HG03095 (cell line): ENCODE data around the gene THOC6.
A peak's percentile ranks its signal among the peaks of the same experiment; 100 is the strongest.

Experiments
- ATAC-seq: cut with Tn5 transposase; IDR thresholded peaks from one replicate; pipeline ENCODE4 v1.9.1; 2021; ENCODE audit warnings: moderate library complexity; ENCODE audit not compliant: unreplicated experiment

Gene THOC6

DNA sequence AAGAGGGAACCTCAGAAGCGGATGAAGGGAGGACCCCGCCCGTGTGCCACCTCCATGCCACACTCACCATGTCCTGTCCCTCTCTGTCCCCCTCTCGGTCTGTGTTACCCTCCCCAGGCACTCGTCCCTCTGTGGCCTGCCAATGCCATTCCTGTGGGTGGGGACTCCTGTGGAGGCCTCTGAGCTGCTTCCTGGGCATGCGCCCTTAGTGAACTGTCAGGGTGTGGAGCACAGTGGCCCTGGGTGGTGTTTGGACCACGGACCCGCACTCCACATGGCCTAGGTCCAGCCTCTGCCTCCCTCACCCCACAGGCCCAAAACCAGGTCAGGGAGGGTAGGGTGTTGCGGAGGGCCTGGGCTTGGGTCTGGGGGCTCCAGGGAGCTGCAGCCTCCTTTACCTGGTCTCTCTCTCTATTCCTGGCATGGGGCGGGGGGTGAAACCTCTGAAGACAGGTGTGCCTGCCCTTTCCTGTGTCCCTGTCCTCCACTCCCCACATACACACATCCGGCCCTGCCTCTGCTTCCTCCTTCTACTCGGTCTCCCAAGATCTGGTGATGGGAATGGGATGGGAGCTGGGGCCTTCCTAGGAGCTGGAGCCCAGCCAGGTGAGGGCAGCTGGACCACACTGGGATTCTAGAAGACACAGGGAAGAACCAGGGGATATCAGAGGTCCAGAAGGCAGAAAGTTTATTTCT lies 32.1 kb upstream of the THOC6 start:
- no peak for ATAC-seq

DNA sequence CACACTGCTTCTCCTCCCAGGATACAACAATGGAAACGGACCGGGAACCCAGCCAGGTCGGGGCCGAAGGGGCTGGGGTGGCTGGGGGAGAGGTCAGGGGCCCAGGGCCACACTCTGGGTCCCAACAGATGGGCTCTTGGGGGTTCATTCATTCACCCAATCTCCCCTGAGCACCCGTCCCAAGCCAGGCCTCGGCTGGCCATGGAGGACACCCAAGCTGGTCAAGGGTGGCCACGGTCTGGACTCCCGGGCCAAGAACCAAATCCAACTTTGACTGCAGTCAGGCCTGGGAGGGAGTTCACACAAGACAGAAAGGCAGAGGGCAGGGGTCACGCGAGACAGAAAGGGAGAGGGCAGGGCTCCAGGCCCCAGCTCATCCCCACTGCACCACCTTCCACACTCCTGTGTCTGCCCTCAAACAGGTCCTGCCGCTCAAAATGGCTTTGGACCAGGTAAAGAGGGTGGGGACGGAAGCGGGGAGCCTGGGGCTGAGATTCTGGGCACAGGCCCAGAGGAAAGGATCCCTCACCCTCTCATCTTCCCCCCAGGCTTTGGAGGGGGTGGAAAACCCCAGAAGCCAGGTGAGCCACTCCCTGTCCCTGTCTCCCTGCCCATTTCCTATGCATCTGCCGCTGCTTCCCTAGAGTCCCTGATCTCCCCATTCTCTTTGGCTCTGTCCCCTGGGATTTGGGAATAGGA lies 31.3 kb upstream of the THOC6 start:
- ATAC-seq = no peak

DNA sequence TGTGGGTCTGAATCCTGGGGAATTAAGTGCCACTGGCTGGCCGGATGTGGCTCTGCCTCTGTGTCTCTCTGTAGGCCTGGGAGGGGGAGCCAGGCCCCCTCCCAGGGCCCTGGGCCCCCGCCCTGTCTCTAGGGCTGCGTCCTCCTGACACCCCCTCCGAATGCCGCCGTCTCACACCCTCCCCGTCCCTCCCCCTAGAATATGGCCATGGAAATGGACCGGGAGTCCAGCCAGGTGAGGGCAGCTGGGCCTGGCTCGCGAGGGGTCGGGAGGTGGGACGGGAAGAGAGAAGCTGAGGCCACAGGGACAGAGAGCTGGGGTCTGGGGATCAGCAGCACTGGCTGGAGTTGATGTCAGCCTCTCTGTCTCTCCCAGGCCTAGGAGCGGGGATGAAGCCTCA lies 27.5 kb upstream of the THOC6 start:
- no peak for ATAC-seq

DNA sequence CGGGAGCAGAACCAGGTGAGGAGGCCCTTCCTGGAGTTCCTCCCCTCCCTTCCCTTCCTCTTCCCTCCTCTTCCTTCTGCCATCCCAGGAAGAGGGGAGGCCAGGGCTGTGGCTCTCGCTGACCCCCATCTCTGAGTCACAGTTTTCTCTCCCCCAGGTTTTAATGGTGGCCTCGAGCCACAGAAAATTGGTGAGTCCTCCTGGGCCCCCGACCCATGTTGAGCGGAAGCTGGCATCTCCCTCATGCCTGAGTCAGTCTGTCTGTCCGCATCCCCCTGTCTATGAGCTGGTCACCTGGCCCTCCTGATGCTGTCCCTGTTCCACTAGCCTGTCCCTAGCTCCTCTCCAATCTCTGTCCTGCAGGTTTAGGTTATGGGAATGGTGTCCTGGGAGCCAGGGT lies 23.9 kb upstream of the THOC6 start:
- no peak for ATAC-seq

DNA sequence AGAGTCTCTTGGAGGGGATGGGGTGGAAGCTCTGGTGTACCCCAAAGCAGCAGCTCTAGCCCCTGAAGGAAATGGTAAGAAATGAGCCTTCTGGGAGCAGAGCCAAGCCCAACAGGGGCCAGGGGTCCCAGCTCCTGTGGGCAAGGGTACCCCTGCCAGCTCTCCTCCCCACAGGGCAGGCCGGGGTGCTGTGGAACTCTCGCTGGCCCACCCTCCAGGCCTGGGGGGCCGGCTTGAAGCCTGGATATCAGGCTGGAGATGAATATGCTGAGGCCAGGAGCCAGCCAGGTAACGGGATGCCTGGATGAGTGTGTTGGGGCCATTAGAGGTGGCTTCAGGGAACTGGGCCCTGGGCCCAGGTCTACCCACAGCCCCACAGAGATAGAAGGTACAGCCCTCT lies 23.3 kb upstream of the THOC6 start:
- ATAC-seq = no peak

DNA sequence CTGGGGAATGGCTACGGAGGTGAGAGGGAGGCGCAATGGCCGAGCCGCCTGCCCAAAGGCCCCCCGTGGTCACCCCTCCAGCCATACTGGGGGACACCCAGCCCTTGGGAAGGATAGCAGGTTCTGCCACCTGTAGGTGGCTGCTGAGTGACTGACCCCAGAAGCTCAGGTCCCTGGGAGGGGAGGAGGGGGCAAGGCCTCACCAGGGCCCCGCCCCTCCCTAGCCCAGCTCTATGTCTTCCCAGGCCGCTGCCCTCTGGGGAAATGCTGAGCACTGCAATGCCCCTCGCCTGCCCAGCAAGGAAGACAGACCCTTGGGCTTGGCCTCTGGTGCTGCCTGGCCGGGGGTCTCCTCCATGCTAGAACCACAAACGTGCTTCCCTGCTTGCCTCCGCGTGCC lies 22.5 kb upstream of the THOC6 start:
- no peak for ATAC-seq

DNA sequence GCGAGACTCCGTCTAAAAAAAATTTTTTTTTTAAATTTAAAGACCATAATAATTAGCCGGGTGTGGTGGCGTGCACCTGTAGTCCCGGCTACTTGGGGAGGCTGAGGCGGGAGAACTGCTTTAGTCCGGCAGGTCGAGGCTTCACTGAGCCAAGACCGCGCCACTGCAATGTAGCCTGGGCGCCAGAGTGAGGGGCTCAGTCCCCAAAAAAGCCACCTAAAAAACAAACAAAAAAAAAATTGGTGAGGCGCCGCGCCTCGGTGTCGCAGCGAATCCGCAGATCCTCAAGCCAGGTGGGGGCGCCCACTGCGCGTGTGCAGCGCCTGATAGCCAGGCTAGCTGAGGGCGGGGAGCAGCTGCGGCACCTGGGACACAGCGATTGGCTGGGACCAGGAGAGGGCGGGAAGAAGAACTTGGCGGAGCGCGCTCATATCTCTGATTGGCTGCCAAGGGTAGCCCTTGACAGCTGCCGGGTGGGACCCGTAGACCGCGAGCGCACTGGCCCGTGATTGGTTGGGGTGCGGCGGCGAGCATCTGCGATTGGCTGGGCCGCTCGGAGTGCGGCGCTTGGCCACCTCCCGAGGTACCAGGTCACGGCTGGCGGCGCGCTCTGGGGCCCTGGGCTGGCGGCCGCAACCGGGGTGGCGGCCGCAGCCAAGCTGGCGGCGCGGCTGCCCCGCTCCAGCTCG lies 20.1 kb upstream of the THOC6 start:
- ATAC-seq = peak; percentile 92

DNA sequence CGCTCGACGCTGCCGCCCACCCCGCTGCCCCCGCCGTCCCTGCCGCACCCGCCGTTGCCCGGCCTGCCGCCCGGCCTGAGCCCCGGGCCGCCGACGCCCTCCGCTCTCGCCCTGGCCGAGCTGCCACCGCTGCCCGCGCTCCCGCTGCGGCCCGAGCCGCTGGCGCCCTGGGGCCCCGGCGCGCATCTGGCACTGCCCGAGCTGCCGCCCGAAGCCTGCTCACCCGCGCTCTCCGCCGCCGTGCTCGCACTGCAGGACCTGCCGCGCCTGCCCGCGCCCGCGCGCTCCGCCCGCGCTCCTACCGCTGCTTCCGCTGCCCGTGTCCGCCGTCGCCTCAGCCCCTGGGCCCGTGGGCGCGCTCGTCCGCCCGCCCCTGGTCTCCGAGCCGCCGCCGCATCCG lies 19.5 kb upstream of the THOC6 start:
- no peak for ATAC-seq

DNA sequence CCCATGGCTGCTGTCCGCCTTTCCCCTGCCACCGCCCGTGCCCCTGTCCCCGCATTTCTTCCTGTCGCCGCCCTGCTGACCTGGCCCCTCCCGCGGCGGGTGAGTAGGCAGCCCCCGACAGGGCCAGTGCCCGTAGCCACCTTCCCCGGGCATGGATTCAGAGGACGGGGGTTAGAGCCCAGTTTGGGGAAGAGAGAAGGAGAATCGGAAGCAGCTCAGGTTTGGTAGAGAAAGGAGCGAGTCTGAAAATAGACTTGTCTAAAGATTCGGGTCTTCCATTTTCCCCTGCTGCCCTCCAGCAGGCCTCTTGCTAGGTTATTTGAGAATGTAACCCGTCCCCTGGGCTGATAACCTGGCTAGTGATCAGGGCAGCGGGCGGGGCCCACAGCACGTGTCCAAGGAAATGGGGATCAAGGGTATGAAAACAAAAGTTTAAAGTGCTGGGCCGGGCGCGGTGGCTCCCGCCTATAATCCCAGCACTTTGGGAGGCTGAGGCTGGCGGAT lies 19.0 kb upstream of the THOC6 start:
- no peak for ATAC-seq

DNA sequence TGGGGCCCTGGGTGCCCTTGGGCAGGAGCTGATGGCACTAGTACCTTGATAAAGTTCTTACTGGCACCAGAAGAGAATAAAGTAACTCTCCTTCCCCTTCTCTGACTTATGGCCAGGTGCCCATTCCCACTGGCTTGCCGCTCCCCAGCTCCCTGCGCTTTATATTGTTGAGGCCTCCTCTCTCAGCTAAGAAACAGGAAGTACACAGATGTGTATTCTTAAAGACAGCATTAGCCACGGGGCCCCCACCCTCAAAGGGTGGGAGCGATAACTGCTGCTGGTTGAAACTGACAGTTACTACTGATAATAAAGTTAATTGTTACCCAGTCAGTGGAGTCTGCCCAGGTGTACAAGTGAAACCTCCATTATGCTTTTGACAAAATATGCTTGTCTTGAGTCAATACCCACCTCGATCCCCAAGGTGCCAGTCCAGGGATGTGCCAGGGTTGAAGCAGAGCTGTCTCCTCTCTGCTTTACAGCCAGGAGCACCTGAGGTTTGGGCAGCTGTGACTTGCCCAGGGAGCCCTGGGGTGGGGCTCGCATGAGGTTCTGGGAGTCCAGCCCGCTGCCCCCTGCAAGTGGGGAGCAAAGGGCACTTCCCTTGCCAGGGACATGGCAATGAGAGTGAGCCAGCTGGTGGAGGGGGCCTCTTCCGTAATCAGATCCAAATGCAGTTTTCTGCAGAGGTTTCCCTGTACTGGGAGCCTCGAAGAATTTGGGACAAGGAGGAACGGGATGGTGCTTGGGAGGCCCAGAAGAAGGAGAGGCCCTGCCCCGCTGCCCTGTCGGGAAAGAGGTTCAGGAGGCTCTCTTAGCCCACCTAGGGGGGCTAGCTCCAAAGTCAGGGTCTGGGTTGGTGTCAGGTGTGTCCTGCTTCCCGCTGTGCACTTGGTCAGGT lies 16.5 kb upstream of the THOC6 start:
- no peak for ATAC-seq

DNA sequence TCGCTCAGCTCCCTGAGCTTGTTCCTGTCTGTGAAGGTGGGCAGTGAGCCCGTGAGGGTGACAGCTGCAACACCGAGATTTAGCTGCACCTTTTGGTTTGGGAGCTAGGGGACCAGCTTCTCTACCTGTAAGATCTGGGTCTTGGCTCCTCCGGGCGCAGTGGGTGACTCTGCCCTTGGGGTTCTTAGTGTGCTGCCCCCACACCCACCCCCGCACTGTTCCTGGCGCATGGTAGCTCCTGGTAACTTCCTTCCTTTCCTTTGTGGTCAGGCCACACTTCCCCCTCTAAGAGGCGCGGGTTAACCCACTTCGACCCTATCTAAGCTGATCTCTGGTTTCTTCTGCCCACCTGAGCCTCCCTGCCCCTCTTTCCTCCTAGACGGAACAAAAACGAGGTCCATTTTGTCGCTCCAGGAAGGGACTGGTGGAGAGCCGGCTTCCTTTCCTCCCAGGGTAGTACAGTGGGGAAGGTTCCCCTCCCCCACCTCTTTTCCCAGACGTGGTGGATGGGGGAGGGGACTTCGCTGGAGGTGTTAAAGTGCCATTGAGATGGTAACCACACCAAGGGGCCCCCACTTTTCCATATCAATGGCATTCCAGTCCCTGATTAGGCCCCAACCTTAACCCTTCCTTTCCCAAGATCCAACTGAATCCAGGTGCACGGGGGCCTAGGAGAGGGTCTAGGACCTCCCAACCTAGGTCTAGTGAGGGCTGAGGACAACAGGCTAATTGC lies 15.7 kb upstream of the THOC6 start:
- ATAC-seq = no peak

DNA sequence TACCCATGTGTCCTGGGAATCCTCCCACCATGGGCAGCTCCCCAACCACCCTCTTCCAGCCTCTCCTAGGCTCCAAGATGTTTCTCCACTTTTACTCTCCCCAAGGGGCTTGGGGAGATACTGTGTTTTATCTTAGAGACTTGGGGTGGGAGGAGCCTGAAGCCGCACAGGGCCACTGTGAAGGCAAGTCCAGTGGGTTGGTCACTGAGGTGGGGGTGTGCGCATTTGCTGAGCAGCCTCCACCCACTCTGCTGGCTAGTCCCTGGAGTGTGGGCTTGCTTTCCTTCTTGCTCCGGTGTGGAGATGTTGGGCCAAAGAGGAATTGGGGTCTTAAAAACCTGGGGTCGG lies 15.2 kb upstream of the THOC6 start:
- ATAC-seq = no peak

DNA sequence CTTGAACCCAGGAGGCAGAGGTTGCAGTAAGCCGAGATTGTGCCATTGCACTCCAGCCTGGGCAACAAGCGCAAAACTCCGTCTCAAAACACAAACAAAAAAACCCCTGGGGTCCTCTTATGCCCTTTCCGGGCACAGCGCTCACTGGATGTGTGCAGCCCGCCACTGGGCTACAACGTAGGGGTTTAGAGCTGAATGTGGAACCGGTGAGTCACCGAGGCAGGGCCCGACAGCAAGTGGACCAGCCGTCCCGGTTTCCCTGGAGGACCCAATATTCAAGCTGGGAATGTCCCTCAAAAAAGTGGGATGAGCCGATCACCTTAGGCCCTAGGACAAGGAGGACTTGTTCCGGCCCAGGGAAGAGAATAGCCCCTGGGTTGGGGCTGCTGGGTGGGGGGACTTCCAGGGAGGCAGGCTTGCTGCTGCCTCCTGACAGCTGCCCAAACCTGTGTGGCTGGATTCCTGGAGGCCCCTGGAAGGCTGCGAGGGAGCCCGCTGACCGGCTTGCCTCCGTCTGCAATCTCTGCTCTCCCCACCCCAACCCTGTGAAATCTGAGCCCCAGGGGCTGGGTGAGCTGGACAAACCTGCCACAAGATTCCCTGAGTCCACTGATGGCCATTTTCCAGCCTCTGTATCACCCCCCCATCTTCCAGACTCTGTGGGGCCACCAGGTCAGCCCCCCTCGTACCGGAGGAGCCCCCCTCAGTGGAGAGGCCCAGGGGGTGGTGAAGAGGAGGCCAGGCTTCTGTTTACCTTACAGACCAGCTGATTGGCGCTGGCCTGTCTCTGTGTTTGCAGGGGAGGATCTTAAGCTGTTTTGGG lies 14.1 kb upstream of the THOC6 start:
- no peak for ATAC-seq

DNA sequence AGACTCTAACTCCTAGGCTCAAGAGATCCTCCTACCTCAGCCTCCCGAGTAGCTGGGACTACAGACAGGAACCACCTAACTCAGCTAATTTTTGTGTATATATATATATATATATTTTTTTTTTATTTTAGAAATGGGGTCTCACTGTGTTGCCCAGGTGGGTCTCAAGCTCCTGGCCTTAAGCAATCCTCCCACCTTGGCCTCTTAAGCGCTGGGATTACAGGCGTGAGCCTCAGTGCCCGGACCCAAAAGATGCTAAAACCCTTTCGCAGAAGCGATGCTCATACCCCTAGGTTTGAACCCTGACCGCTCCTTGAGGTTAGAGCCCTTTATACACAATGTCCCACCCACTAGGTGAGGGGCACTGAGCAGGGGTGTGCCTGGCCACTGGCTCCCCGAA lies 13.3 kb upstream of the THOC6 start:
- ATAC-seq = no peak

DNA sequence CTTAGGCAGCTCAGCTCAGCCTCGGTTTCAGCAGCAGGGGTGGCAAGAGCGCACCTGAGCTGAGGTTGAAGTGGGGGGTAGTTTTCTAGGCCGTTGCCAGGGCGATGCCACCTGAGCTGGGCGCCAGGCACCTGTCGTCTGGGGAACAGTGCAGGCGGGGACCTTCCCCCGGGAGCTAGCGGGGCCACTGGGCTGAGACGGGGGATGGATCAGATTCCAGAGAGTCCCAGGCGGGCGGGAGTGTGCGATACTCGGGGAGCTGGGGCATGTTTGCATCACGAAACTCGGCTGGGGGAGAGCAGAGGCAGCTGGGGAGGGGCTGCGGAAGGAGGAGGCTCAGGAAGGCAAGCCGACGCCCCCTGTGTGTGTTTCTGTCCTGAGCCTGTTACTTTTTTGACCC lies 11.6 kb upstream of the THOC6 start:
- ATAC-seq = no peak

DNA sequence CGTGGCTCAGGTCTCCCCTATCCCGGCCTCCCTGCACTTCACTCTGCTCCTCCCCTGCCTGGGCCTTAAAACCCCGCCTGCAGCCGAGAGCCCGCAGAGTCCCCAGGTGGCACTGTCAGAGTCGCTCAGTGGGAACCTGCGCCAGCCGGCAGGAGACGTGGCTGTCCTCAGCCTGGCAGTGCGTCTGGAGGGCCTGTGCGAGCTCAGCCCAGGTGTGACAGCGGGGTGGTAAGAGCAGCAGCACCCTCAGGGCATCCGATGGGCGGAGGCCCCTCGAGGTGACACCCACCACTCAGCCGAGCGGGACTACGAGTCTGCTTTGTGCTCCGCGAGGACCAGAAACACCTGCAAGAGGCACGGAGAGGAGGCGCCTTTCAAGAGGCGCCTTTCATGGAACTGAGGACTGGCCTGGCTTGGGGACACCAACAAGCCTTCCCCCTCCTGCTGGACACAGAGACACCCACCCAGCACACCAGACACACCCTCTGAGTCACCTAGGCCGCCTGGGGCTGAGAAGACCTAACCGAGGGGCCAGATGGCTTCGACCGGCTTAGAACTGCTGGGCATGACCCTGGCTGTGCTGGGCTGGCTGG lies 10.9 kb upstream of the THOC6 start, which contains the start of gene CLDN9:
TSS of gene CLDN9 (plus strand) at position 96 of the 593 bp plus-strand sequence. CDS start at position 536, 440 bp downstream.
- ATAC-seq = no peak

DNA sequence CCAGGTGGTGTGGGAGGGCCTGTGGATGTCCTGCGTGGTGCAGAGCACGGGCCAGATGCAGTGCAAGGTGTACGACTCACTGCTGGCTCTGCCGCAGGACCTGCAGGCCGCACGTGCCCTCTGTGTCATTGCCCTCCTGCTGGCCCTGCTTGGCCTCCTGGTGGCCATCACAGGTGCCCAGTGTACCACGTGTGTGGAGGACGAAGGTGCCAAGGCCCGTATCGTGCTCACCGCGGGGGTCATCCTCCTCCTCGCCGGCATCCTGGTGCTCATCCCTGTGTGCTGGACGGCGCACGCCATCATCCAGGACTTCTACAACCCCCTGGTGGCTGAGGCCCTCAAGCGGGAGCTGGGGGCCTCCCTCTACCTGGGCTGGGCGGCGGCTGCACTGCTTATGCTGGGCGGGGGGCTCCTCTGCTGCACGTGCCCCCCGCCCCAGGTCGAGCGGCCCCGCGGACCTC lies 10.3 kb upstream of the THOC6 start:
- no peak for ATAC-seq

DNA sequence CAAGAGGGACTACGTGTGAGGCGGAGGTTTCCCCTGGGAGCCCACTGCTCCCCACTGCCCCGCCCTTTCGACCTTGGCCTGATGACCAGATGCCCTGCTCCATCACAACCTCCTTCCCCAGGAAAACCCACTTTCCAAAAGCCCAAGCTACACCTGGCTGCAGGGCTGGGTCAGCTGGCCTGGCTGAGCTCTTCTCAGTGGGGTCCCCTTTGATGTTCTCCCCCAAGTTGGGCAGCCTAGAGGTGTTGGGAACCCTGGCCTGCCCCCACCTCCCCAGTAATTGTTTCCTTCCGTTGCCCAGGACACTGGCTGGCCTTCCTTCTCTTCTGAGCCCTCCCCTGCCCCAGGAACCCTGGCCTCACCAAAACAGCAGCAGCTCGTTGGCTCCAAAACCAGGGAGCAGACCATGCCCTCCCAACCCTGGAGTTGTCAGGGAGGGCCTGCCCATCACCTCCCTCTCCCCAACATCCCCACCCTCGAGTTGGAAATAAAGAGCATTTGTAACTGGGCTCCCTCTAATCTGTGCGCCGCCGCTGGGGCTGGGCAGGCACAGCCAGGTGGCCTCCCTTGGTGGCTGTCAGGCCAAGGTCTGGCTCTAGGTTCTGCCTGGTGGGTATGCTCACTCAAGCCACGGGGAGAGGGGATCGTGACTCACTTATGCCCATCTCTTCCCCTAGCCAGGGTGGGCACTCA lies 9.7 kb upstream of the THOC6 start:
- no peak for ATAC-seq
